HG02870 (cell line): Measurements from ENCODE around the gene CAPN12.
"Not testable (repeated sequence)": the region's sequence is repeated elsewhere in the genome, so short reads cannot be mapped to it uniquely, and the experiment has no call there.

Source experiments
- ATAC-seq: cut with Tn5 transposase; IDR thresholded peaks from one replicate; pipeline ENCODE4 v1.9.1; 2021; ENCODE audit warnings: mild to moderate bottlenecking, moderate library complexity; ENCODE audit not compliant: unreplicated experiment

Gene CAPN12

GRCh38 chr19:38770949-38771275 is 26.6 kb upstream of the CAPN12 start:
- not testable (repeated sequence) for ATAC-seq

GRCh38 chr19:38770228-38770948 is 26.1 kb upstream of the CAPN12 start:
- not testable (repeated sequence) for ATAC-seq

- no peak for ATAC-seq
Observed at GRCh38 chr19:38769635-38770211, 25.4 kb upstream of the CAPN12 start.

- ATAC-seq, result no peak
Observed at GRCh38 chr19:38766276-38767047, 22.2 kb upstream of the CAPN12 start.

GRCh38 chr19:38765214-38765613 is 20.9 kb upstream of the CAPN12 start:
- no peak for ATAC-seq

GRCh38 chr19:38763795-38764220 is 19.5 kb upstream of the CAPN12 start:
- ATAC-seq, result no peak

DNA sequence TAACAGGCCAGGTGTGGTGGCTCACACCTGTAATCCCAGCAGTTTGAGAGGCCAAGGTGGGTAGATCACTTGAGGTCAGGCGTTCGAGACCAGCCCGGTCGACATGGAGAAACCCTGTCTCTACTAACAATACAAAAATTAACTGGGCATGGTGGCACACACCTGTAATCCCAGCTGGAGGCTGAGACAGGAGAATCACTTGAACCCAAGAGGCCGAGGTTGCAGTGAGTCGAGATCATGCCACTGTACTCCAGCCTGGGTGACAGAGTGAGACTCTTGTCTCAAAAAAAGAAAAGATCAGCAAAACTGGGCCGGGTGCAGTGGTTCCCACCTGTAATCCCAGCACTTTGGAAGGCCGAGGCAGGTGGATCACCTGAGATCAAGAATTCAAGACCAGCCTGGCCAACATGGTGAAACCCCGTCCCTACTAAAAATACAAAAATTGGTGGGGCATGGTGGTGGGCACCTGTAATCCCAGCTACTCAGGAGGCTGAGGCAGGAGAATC is 17.7 kb upstream of the CAPN12 start:
- not testable (repeated sequence) for ATAC-seq

DNA sequence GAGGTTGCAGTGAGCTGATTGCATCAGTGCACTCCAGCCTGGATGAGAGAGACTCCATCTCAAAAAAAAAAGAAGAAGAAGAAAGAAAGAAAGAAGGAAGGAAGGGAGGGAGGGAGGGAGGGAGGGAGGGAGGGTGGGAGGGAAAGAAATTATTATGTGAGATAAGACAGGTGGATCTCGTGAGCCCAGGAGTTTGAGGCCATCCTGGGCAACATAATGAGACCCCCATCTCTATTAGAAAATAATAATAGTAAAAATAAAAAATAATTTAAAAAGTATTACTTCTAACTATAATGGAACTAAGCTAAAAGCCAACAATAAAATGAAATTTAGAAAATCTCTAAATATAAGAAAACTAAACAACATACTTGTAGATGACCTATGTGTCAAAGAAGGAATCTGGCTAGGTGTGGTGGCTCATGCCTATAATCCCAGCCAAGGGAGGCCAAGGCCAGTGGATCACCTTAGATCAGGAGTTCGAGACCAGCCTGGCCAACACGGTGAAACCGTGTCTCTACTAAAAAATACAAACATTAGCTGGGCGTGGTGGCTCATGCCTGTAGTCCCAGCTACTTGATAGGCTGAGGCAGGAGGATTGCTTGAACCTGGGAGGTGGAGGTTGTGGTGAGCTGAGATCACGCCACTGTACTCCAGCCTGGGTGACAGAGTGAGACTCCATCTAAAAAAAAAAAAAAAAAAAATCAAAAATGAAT is 16.7 kb upstream of the CAPN12 start:
- not testable (repeated sequence) for ATAC-seq

- ATAC-seq, result no peak
Observed at GRCh38 chr19:38759590-38760003, 15.3 kb upstream of the CAPN12 start.

DNA sequence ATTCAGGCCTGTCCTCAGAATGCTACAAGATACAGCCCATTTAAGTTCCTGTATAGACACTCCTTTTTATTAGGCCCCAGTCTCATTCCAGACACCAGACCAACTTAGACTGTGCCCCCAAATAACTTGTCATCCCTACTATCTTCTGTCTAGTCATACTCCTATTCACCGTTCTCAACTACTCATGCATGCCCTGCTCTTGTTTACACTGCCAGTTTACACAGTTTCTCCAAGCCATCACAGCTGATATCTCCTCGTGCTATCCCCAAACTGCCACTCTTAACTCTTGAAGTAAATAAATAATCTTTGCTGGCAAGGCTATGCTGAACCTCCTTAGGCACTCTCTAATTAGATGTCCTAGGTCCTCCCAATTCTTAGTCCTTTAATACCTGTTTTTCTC is 9.9 kb upstream of the CAPN12 start:
- not testable (repeated sequence) for ATAC-seq

- not testable (repeated sequence) for ATAC-seq
Observed at GRCh38 chr19:38753783-38754182, 9.5 kb upstream of the CAPN12 start.

DNA sequence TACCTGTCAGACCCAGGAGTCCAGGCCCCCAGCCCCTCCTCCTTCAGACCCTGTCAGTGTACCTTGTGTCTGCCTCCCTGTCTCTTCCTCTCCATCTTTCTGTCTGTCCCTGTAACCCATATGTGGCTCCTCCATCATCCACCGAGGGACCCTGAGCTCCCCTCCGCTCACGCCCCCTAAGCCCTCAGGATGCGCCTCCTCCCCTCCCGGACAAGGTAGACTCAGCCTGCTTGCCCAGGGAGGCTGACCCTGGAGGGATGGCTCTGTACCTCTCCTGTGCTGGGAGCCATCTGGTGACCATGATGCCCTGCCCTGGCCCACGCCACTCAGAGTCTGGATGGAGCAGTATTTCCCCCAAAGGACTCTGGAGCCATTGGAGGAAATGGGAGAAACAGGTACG is 1.0 kb upstream of the CAPN12 start:
- ATAC-seq, result no peak

DNA sequence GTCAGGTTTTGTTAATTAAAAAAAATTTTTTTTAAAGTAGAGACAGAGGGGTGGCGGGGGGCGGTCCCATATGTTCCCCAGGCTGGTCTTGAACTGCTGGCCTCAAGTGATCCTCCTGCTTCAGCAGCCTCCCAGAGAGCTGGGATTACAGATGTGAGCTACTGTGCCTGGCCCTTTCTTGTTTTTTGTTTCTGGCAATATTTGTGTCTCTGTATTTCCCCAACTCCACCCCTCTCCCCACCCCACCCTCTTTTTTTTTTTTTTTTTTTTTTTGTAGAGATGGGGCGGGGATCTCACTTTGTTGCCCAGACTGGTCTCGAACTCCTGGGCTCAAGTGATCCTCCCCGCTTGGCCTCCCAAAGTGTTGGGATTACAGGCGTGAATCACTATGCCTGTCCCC is 600 bp upstream of the CAPN12 start:
- no peak for ATAC-seq

DNA sequence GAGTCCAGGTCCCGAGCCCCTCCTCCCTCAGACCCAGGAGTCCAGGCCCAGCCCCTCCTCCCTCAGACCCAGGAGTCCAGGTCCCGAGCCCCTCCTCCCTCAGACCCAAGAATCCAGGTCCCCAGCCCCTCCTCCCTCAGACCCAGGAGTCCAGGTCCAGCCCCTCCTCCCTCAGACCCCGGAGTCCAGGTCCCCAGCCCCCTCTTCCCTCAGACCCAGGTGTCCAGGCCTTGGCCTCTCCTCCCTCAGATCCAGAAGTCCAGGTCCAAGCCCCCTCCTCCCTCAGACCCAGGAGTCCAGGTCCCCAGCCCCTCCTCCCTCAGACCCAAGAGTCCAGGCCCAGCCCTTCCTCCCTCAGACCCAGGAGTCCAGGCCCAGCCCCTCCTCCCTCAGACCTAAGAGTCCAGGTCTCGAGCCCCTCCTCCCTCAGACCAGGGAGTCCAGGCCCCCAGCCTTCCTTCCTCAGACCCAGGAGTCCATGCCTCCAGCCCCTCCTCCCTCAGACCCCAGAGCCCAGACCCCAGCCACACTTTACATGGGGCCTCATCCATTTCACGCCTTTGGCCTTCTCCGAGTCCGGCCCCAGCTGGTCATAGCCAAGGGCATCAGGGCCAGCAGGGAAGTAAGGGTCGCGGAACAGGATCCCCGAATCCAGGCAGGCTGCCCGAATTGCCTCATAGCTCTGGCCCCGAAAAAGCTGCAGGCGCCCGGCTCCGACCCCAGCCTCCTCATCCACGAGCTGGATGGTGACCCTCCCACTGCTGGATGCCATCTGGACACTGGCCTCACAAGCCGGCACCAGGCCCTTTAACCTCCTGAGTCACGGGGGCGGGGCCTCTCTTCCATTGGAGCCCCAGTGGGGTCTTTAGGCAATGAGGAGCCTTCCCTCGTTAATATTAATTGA is 628 bp downstream of the CAPN12 start:
- ATAC-seq, result no peak

GRCh38 chr19:38742906-38743305 is 1.4 kb downstream of the CAPN12 start:
- ATAC-seq, result no peak

DNA sequence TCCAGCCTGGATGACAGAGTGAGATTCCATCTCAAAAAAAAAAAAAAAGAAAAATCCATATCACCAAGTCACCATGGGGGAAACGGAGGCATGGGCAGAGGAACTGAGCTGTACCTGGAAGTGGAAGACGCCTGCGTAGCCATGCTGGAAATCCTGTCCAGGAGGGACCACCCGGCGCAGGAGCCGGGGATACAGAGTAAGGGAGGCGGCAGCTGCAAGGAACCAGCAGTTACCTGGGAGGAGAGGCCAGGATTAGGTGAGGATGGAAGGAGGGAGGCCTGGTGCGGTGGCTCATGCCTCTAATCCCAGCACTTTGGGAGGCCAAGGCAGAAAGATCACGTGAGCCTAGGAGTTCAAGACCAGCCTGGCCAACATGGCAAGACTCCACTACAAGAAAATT is 2.0 kb downstream of the CAPN12 start:
- ATAC-seq, result no peak

DNA sequence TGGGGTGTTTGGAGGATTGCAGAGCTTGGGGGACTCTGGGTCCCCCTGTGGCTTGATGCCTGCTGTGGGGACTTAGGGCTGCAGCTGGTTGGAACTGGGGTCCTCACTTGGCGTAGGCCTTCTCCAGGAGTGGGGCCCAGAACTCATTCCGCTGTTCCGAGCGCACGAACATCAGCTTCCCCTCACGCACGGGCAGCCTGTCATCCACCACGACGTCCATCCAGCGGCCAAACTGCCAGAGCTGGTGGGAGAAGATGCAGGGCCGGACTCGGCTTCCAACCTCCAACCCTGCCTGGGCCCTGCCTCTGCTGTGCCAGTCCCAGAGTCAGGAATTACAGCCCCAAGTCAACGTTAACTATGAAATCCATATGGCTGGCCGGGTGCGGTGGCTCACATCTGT is 2.6 kb downstream of the CAPN12 start:
- ATAC-seq, result no peak

DNA sequence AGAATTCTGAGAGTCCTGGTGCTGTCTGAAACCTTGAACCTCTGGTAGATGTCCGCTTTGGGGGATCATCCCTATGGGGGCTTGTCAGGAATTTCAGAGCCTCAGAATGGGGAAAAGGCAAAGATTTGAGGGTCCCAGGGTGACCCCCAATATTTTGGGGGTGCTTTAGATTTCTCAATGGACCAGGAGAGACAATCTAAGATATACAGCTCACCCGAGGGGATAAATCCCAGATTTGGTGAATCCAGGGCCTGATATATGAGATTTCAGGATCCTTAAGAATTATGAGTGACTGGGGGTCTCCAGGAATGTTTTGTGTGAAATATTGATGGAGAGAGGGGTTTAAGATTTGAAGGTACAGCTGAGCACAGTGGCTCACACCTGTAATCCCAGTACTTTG is 3.3 kb downstream of the CAPN12 start:
- no peak for ATAC-seq

GRCh38 chr19:38740257-38740592 is 4.0 kb downstream of the CAPN12 start:
- no peak for ATAC-seq
